HL-60 (cell line): ENCODE results near the gene TGFBR1.

Experiments
- DNase-seq, 2 experiments: peaks; one replicate each; pipeline ENCODE4 v3.0.0-alpha.2; 2010 to 2020; ENCODE audit warnings: low read depth in 1 of 2, low spot score in 1 of 2
- H3K27ac ChIP-seq: fragments of 250-450 bp; sonication (Bioruptor Pico); replicated peaks from 2 replicates; pipeline ENCODE4 v1.5.1; 2020; ENCODE audit warnings: mild to moderate bottlenecking, moderate library complexity
- H3K27me3 ChIP-seq: fragments of 250-450 bp; sonication (Bioruptor Pico); 2 replicates; pipeline ENCODE4 v1.5.1; 2021; ENCODE audit warnings: mild to moderate bottlenecking, moderate library complexity; ENCODE audit not compliant: insufficient read depth, poor library complexity, severe bottlenecking
- H3K4me3 ChIP-seq: replicated peaks from 2 replicates; pipeline ENCODE4 v1.5.1; 2011; ENCODE audit warnings: mild to moderate bottlenecking, control low read depth, low read length; ENCODE audit not compliant: insufficient read depth
- CTCF ChIP-seq: IDR thresholded peaks from one replicate; pipeline ENCODE4 v1.5.1; 2011; ENCODE audit warnings: low read length, control low read depth, inconsistent platforms; ENCODE audit not compliant: insufficient read depth
- GABPA ChIP-seq: IDR thresholded peaks from 2 replicates; pipeline ENCODE4 v1.6.1; 2012; ENCODE audit warnings: low read depth
- POLR2AphosphoS5 ChIP-seq: IDR thresholded peaks from 2 replicates; pipeline ENCODE4 v1.6.1; 2012; ENCODE audit warnings: low read depth
- REST ChIP-seq: IDR thresholded peaks from 2 replicates; pipeline ENCODE4 v1.6.1; 2012; ENCODE audit warnings: low read depth; ENCODE audit not compliant: insufficient replicate concordance
- SPI1 ChIP-seq: IDR thresholded peaks from 2 replicates; pipeline ENCODE4 v1.6.1; 2012; ENCODE audit warnings: low read depth, mild to moderate bottlenecking, borderline replicate concordance

TGFBR1 gene

GRCh38 chr9:99180199-99180598, 75.3 kb downstream of the TGFBR1 start:
- no peak for DNase-seq
- no peak for TF ChIP-seq CTCF
- TF ChIP-seq GABPA, result no peak
- no peak for TF ChIP-seq POLR2AphosphoS5
- TF ChIP-seq SPI1, result no peak
- TF ChIP-seq REST, result no peak
- H3K27ac ChIP-seq, result no peak overlapping the region
- no peaks in the 10 kb centered on the region for H3K27me3 ChIP-seq
- no peak overlapping the region for H3K4me3 ChIP-seq

GRCh38 chr9:99180662-99181061, 75.7 kb downstream of the TGFBR1 start:
- Histone ChIP-seq H3K27me3 (no peaks in the 10 kb centered on the region), H3K27ac (no peak overlapping the region), H3K4me3 (no peak overlapping the region)
- DNase-seq, result no peak
- TF ChIP-seq REST, result no peak
- no peak for TF ChIP-seq POLR2AphosphoS5
- TF ChIP-seq CTCF, result no peak
- TF ChIP-seq GABPA, result no peak
- no peak for TF ChIP-seq SPI1

- TF ChIP-seq REST (no peak), SPI1 (no peak), CTCF (no peak), GABPA (no peak), POLR2AphosphoS5 (no peak)
- Histone ChIP-seq H3K4me3 (no peak overlapping the region), H3K27ac (no peak overlapping the region), H3K27me3 (no peaks in the 10 kb centered on the region)
- DNase-seq, result no peak
Observed at GRCh38 chr9:99181206-99181605, 76.3 kb downstream of the TGFBR1 start.
